Loucy (cell line): ENCODE data around the gene CADM2.

Source experiments
- H2AFZ ChIP-seq: fragments of 200-600 bp; sonication (generic); 2 replicates; pipeline ENCODE4 v1.6.0; 2016; ENCODE audit warnings: antibody characterized with exemption, mild to moderate bottlenecking, low read length, moderate library complexity
- H3F3A ChIP-seq: fragments of 200-600 bp; 2 replicates; pipeline ENCODE4 v1.6.0; 2016; ENCODE audit warnings: antibody characterized with exemption, low read depth, mild to moderate bottlenecking
- H3K27me3 ChIP-seq: fragments of 200-600 bp; sonication (generic); 2 replicates; pipeline ENCODE4 v1.6.1; 2014; ENCODE audit warnings: low read length, mild to moderate bottlenecking; ENCODE audit not compliant: insufficient read depth, poor library complexity, severe bottlenecking
- H3K36me3 ChIP-seq: fragments of 200-600 bp; sonication (generic); 2 replicates; pipeline ENCODE4 v1.6.1; 2016; ENCODE audit warnings: low read length; ENCODE audit not compliant: insufficient read depth
- H3K4me1 ChIP-seq: fragments of 200-600 bp; sonication (generic); 2 replicates; pipeline ENCODE4 v1.5.1; 2014; ENCODE audit warnings: low read length, mild to moderate bottlenecking; ENCODE audit not compliant: insufficient read depth, poor library complexity, severe bottlenecking
- H3K4me2 ChIP-seq: fragments of 200-600 bp; sonication (generic); 2 replicates; pipeline ENCODE4 v1.6.0; 2014; ENCODE audit warnings: antibody characterized with exemption, low read length, low read depth, mild to moderate bottlenecking; ENCODE audit not compliant: poor library complexity, severe bottlenecking
- H3K4me3 ChIP-seq: fragments of 200-600 bp; sonication (generic); 2 replicates; pipeline ENCODE4 v1.5.1; 2014; ENCODE audit warnings: low read length, mild to moderate bottlenecking, mixed read lengths; ENCODE audit not compliant: poor library complexity, severe bottlenecking
- H3K79me2 ChIP-seq: fragments of 200-600 bp; sonication (generic); 2 replicates; pipeline ENCODE4 v1.6.1; 2014; ENCODE audit warnings: low read length; ENCODE audit not compliant: insufficient read depth
- H3K9ac ChIP-seq: fragments of 200-600 bp; sonication (generic); 2 replicates; pipeline ENCODE4 v1.6.0; 2014; ENCODE audit warnings: mild to moderate bottlenecking, low read depth, low read length, moderate library complexity; ENCODE audit not compliant: poor library complexity, severe bottlenecking
- H3K9me2 ChIP-seq: fragments of 200-600 bp; sonication (generic); replicated peaks from 2 replicates; pipeline ENCODE4 v1.6.1; 2016; ENCODE audit warnings: low read depth, low read length, mixed read lengths
- H3K9me3 ChIP-seq: fragments of 200-600 bp; sonication (generic); 2 replicates; pipeline ENCODE4 v1.6.1; 2014; ENCODE audit warnings: mild to moderate bottlenecking, antibody characterized with exemption, low read length, low read depth; ENCODE audit not compliant: insufficient read depth
- H4K20me1 ChIP-seq: fragments of 200-600 bp; sonication (generic); 2 replicates; pipeline ENCODE4 v1.6.0; 2014; ENCODE audit warnings: antibody characterized with exemption, low read length, mild to moderate bottlenecking; ENCODE audit not compliant: insufficient read depth, poor library complexity, severe bottlenecking
- CTCF ChIP-seq: fragments of 200-600 bp; sonication (generic); conservative IDR thresholded peaks from 2 replicates; pipeline ENCODE4 v1.5.1; 2014; ENCODE audit warnings: mild to moderate bottlenecking, antibody characterized with exemption, low read length
- EZH2phosphoT487 ChIP-seq: fragments of 200-600 bp; IDR thresholded peaks from 2 replicates; pipeline ENCODE4 v1.6.1; 2018; ENCODE audit warnings: antibody characterized with exemption, mild to moderate bottlenecking, moderate library complexity, borderline replicate concordance

The CADM2 gene

GRCh38 chr3:85594676-85595075, 635.9 kb downstream of the CADM2 start:
- H3F3A ChIP-seq, result no peaks in the 10 kb centered on the region
- H3K9ac ChIP-seq, result no peak overlapping the region
- no peaks in the 10 kb centered on the region for H3K9me2 ChIP-seq
- no peak overlapping the region for H3K4me3 ChIP-seq
- H4K20me1 ChIP-seq, result no peaks in the 10 kb centered on the region
- H3K79me2 ChIP-seq, result no peaks in the 10 kb centered on the region
- no peak for TF ChIP-seq CTCF
- TF ChIP-seq EZH2phosphoT487, result no peak
- H3K9me3 ChIP-seq, result no peaks in the 10 kb centered on the region
- H3K4me2 ChIP-seq, result no peak overlapping the region
- no peaks in the 10 kb centered on the region for H3K36me3 ChIP-seq
- no peak overlapping the region for H2AFZ ChIP-seq
- H3K4me1 ChIP-seq, result no peaks in the 10 kb centered on the region
- H3K27me3 ChIP-seq, result no peaks in the 10 kb centered on the region

GRCh38 chr3:85603378-85603777, 644.6 kb downstream of the CADM2 start:
- no peaks in the 10 kb centered on the region for H3K4me1 ChIP-seq
- H3K9me3 ChIP-seq, result no peaks in the 10 kb centered on the region
- no peaks in the 10 kb centered on the region for H3K79me2 ChIP-seq
- TF ChIP-seq EZH2phosphoT487, result no peak
- TF ChIP-seq CTCF, result no peak
- no peaks in the 10 kb centered on the region for H3K27me3 ChIP-seq
- no peaks in the 10 kb centered on the region for H3K36me3 ChIP-seq
- no peak overlapping the region for H3K9ac ChIP-seq
- H3K4me3 ChIP-seq, result no peak overlapping the region
- H2AFZ ChIP-seq, result no peak overlapping the region
- H3K9me2 ChIP-seq, result no peaks in the 10 kb centered on the region
- H3K4me2 ChIP-seq, result no peak overlapping the region
- H4K20me1 ChIP-seq, result no peaks in the 10 kb centered on the region
- H3F3A ChIP-seq, result no peaks in the 10 kb centered on the region

- Histone ChIP-seq H3K9ac (no peak overlapping the region), H3K4me2 (no peak overlapping the region), H3K4me3 (no peak overlapping the region), H3K9me2 (no peaks in the 10 kb centered on the region), H3K9me3 (no peaks in the 10 kb centered on the region), H2AFZ (no peak overlapping the region), H3K36me3 (no peaks in the 10 kb centered on the region), H3K27me3 (no peaks in the 10 kb centered on the region), H3F3A (no peaks in the 10 kb centered on the region), H3K4me1 (no peaks in the 10 kb centered on the region), H4K20me1 (no peaks in the 10 kb centered on the region), H3K79me2 (no peaks in the 10 kb centered on the region)
- TF ChIP-seq CTCF (no peak), EZH2phosphoT487 (no peak)
Measured at GRCh38 chr3:85604641-85605040, 645.9 kb downstream of the CADM2 start.
